Activated T-cell treated with anti-CD3 and anti-CD28 coated beads for 1 hour (primary cell): ENCODE data around the gene FERMT3.
"Not testable (repeated sequence)": the region's sequence is repeated elsewhere in the genome, so short reads cannot be mapped to it uniquely, and the experiment has no call there.

Experiments
- DNase-seq: peaks from one replicate; pipeline ENCODE4 v3.0.0-alpha.2; 2020; ENCODE audit warnings: low read depth

FERMT3 gene

DNA sequence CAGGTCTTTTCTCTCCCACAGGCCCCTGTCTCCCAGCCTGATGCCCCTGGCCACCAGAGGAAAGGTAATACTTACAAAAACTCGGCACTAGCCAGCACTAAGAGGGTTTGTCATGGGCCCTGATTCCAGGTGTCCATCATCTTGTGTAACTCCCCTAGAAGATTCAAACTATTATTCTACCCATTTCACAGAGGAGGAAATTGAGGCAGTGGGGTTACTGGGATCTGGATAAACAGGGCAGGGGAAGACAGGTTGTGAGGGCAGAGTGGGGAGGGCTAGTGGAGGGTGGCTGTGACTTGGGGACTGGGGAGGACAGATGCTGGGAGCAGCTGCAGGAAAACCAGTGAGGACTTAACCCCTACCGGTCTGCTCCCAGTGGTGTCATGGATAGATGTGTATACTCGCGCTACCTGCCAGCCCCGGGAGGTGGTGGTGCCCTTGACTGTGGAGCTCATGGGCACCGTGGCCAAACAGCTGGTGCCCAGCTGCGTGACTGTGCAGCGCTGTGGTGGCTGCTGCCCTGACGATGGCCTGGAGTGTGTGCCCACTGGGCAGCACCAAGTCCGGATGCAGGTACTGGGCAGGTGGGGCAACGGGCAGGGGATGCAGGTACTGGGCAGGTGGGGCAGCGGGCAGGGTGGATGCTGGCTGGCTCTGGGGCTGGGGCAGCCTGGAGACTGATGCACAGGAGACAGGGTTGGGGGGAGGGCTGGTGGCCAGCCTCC, 29.1 kb downstream of the FERMT3 start:
- no peak for DNase-seq

DNA sequence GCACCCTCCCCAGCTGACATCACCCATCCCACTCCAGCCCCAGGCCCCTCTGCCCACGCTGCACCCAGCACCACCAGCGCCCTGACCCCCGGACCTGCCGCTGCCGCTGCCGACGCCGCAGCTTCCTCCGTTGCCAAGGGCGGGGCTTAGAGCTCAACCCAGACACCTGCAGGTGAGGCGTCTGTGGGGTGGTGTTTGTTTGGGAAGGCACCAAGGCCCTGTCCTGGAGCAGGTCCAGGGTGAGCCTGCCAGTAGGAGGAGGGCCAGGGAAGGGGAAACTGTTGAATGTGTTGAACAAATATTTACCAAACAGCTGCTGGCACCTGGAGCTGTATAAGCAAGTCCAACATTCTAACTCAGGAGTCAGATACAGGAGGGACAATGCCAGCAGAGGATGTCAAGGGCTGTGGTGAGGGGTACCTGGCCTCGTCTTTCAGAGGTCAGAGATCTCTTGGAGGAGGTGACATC, 31.0 kb downstream of the FERMT3 start:
- no peak for DNase-seq

DNA sequence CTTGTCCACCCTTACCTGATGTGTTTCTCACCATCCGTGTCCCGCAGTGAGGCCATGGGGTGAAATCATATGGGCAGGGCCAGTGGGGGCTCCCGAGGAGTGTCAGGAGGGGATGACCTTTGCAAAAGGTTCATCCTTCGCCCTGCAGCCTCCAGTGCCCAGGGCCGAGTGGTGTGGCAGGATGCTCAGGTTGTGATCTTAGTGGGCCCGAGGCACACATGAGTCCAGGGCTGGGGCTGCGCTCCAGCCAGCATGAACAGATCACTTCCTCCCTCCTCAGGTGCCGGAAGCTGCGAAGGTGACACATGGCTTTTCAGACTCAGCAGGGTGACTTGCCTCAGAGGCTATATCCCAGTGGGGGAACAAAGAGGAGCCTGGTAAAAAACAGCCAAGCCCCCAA, 31.6 kb downstream of the FERMT3 start:
- no peak for DNase-seq

DNA sequence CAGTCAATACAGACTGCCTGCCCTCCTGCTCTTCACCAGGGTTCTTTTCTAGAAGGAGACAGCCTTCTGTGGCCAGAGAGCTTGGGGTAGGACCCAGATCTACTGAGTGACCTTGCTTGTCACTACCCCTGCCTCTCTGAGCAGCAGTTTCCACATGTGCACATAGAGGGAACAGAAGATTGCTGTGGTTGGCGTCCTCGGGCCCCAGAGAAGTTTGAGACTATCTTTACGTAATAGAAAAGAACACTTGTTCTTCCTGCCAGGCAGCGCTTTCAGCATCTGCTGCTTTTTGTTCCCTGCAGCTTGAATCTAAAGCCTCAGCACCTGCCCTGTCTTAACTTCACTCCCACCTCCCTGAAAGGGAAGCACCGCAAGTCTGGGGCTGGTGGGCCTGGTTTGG, 32.5 kb downstream of the FERMT3 start:
- DNase-seq: no peak

DNA sequence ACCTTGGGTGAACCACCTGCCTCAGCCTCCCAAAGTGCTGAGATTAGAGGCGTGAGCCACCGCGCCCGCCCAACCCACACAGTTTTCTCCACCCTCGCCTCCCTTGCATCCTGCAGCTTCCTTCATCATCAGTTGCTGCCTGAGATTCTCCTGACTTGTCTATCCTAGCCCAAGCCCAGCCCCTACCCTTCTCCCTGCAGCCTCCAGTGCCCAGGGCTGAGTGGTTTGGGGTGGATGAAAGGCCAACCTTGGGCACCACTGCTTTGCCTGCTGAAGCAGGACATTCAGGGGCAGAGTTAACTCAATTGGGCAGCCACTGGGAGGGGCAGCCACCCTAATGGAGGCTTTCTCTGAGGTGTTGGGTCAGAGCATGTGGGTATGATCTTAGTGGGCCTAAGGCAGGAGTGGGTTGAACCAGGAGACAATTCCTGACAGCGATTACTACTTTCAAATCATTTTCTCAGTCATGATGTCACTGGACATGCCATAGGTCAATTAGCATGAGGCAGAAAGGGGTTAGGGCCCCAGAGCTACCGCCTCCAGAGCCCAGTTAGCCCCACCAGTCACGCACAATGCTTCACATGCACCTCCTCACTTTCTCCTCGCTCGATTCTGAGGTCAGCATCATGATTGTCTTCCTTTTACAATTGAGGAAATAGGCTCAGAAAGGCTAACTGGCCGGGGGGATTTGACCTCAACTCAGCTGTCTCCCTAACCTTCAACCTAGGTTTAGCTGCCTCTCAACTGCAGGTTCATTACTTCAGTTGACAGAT, 33.3 kb downstream of the FERMT3 start:
- DNase-seq: no peak

DNA sequence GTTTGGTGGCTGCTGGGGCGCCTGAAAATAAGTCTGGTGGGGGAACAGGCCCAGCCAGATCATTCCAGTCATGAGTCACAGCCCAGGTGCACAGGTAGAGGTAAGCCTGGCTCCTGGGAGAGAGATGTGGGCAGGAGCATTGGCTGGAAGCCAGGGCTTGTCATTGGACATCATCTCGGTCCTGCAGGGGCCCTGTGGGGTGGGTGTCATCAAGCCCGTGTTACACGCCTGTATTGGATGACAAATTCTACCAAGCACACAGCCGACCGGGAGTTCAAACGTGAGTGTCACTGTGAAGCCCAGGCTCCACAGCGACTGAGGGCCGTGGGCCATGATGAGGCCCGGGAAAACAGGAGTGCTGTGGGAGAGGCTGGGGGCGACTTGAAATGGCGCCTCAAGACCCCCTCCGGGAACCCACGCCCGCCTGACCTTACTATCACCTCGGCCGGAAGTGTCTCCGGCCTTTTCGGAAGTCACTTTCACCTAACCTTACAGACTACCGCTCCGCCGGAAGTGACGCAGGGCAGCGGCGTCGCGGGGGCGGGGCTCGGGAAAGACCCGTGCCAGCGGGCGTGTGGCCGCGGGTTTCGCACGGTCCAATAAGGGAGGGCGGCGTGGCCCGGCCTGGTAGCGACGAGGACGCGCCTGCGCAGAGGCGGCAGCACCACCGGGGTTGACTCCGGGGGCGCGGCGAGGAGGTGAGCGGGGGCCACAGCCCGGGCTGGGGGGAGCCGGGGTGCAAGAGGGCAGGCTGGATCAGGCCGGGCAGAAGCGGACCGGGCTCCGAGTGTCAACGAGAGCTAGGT, 34.1 kb downstream of the FERMT3 start, which contains the start of gene FKBP2:
Gene FKBP2 (plus strand): TSS at position 661 of the 806 bp plus-strand sequence. CDS start 1,293 bp downstream, outside the sequence.
- DNase-seq: peak; percentile 96

DNA sequence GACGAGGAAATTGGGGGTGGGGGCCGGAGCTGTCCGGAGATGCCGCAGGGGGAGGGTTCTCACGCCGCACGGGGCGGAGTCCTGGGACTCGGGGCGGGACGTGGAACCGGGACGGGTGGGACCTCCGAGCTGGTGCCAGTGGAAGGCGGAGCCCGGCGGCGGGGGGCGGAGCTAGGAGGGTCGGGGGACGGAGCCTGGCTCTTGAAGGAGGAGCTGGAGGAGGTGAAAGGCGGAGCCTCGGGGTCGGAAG, 34.6 kb downstream of the FERMT3 start:
- DNase-seq: peak; percentile 99

DNA sequence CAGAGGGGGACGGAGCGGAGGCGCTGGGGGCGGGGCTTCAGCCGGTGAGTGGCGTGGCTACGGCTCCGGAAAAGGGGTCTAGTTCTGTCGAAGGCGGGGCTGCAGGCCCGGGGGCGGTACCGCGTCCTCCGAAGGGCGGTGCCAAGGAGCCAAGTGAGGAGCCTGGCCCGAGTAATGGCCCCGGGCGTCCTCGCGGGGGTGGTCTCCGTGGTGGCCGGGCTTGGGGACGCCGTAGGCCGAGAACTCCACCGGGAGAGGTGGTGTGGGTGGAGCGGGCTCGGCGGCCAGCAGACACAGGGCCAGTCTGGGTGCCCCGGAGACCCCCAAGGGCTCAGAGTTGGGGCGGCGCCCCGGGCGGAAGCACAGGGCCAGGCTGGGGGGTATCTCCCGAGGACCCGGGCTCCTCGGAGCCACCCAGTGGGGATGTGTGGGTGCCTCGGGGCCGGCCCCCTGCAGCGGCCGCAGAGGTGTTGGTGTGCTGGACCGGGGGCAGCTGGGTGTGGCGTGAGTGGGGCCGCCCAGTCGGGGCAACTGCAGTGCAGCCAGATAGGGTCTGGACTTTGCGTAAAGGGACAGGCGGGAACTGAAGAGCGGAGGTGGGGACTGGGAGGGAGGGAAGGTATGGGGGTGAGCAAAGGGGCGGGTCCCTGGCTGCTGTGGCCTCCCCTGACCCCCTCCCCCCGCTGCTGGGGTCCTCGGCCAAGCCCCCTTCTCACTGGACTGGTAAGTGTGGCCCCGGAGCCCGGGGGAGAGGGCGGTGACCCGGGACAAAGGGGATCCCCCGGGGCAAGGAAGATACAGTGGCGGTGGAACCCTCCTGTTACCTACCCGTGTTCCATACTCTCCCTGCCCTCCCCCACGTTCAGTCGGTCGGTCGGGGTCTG, 35.2 kb downstream of the FERMT3 start:
- no peak for DNase-seq

DNA sequence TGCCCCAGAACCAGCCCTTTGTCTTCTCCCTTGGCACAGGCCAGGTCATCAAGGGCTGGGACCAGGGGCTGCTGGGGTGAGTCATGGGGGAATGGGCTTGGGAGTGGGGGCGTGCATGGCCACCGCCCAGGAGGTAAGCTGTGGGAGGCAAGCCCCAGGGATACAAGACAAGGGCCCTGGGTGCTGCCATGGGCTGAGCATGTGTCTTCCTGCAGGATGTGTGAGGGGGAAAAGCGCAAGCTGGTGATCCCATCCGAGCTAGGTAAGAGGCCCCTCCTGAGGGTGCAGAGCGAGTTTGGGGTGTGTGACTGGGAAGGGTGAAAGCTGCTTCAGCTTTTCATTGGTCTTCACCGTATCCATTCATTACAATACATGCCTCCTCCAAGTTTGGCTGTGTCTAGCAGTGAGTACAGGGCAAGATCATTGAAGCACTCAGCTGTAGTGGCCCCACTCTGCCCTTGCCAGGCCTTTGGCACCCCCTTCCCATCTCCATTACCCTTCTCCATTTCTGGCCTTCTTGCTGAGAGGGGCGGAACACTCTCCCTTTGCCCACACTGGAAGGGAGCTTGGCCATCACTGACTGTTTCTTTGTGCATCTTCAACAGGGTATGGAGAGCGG, 36.8 kb downstream of the FERMT3 start:
- no peak for DNase-seq

DNA sequence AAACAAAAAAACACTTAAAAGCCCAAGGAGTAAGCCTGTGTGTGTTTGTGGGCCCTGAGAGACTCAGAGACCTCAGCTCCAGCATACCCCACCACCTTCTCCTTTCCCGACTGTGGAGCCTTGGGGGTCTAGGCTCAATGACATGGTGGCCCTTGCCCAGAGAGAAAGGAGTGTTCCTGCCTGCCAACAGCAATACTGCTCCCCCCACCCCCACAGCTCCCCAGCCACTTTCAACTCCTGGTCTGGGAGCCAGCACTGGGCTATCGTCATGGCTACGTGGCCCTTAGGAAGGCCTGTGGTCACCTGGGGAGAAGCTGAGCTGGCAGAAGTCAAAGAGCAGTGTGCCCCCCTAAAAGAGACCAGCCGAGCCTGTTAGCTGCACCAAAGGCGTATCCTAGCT, 37.6 kb downstream of the FERMT3 start:
- DNase-seq: no peak

DNA sequence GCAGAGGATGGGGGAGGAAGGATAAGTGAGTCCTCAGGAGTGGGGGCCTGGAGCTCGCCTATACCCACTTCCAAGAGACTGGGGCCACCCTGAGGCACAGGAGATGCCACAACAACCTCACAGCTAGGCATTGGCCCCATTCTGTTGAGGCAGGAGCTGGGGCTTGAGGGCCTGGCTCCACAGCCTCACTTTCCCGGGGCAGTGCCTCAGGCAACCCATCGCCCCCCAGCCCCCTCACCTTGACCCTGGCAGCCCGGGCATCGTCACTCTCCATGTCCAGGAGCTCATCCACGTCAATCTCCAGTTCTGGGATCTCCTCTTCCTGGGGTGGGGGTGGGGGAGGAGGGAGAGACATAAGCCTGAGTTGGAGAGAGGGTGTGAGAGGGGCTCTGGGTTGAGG, 38.4 kb downstream of the FERMT3 start:
- no peak for DNase-seq

DNA sequence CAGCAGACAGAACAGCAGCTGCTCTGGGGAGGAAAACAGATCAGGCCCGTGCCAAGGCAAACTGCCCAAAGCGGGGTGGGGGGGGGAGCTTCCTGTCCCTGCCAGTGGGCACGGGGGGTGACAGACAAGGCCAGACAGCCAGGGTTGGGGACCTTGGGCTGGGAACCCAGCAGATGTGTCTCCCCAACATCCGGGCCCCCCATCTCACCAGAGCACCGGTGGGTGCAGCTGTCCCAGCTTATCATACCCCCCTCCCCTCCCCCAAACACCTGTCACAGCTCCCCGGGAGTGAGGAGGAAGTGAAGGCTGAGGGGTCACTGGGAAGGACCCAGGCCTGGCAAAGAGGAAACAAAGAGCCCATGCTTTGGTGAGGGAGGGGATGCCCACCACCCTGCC, 38.9 kb downstream of the FERMT3 start:
- peak; percentile 51 for DNase-seq

DNA sequence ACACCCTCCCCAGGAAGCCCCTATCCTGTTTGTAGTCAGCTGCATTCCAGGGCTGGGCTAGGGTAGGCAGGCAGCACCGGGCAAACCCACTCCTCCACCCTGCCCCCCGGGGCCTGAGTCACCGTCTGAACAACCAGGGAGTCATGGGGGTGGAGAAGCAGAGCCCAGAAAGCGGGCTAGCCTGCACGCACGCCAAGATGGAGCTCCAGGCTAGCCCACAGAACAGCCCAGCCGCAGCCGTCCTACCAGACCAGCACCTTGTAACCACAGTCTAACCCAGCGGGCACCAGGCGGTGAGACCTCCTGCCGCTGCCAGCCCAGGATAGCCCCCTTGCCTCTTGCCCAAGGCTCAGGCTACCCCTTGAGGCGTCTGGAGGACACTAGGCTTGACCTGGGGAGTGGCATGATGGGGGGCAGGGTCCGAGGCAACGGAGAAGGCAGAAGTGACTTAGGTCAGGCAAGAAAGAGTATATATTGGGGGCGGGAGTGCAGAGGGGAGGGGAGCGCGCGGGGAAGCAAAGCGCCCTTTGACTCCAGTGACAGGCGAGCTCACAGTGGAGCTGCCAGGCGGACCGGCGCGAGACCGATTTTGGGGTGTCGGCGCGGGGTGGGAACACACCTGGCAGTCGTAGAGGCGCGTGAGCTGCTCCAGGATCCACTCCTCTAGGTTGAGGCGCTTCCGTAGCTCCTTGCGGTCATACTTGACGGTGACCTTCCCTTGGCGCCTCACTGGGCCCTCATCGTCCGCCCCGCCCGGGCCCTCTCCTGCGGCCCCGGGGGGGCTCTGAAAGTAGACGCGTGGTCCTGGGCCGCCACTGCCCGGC, 39.5 kb downstream of the FERMT3 start:
- DNase-seq: peak; percentile 53

DNA sequence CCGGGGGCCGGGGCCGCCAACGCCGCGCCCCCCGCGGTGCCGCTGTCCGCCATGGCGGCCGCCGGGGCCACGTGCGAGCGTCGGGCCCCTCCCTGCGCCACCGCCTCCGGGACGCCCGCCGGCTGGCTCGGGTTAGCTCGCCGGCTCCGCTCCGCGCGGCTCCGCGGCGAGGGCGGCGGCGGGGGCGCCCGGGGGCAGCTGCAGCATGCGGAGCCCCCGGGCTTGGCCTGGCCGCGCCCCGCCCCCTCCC, 40.0 kb downstream of the FERMT3 start:
- DNase-seq: not testable (repeated sequence)

DNA sequence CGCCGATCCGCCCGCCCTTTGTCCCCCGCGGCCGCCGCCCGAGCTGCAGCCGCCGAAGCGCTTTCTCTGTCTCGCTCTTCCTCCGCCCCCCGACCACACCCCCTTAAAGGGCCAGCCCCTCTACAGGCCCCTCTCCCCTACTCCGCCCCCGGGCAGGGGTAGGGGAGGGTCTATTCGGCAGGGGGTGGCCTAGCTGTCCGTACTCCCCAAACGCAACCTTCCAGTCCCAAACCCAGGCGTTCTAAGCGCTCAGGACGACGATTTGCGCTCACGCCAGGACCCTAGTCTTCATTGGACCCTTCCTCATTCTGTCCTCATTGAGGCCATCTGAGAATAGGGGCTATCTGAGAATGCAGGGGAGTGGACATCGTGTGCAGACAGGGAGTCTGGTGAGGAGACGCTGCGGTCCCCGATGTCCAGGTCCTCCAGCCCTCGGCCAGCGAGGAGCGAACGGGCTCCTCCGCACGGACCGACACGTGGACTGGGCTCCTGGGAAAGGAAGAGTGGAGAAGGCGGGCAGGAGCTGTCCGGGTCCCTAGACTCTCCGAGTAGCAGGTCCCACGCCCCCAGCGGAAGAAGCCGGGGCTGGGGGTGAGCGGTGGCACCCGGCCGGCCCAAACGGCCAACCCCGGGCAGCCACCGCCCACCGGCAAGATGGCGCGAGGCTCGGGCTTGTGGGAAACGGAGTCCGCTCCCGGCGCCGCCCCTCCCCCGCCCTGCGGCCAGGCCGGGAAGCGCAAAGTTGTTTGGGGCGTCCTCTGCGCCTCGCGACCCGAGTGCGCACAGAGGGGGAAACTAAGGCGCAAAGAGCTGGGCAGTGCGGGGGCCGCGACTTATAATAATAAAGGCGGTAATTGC, 40.6 kb downstream of the FERMT3 start, which contains the start of gene PPP1R14B:
Gene PPP1R14B (minus strand): TSS at position 73 of the 858 bp plus-strand sequence. CDS start 270 bp downstream, outside the sequence.
- DNase-seq: peak; percentile 74

DNA sequence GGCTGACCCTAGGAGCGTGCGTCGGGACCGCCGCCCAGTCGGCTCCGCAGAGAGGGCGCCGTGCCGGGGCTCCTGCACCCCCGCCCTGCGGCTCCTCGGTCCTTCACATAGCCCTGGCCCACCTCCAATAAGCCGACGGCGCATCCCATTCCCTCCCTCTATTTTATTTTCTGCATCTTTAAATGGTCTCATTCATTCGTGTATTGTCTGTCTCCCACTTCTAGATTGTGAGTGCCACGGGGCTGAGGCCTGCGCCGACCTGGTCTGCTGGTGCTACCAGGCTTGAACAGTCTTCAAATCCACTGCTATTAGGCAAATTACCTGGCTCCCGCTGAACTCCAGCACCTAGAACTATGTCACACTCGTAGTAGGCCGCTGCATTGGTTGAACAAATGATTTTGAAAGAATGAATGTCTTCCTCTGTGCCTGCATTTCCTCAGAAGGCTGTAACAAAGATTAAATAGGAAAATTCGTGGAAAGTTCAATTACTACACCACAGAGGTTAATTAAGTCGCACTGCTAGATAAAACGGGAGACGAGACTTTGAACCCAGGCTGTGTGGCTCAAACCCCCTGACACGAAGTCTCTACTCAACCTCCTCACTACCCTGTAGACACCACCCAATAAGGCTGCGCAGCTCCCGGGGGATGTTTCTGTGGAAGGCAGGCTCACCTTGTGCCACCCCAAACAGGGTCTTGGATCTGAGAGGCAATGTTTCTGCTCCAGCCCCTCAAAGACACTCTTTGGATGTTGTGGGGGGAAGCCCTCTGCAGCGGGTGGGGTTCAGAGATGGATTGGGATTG, 41.4 kb downstream of the FERMT3 start:
- no peak for DNase-seq

DNA sequence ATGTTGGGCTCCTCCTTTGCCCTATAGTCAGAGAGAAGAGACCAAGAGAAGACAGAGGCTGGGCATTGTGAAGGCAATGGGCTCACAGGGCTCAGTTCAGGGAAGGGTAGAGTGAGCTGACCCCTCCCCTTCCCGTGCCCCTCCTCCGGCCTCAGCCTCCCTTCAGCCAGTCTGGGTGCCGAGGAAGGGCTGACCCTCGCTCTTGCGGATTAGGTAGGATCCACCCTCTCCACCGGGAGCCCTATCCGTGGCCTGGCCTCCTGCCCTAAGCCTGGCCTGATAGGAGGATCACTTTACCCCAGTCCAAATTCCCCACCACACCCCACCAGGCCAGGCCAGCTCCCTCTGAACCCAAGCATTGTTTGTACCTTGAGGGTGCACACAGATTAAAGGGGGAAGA, 42.1 kb downstream of the FERMT3 start:
- no peak for DNase-seq

DNA sequence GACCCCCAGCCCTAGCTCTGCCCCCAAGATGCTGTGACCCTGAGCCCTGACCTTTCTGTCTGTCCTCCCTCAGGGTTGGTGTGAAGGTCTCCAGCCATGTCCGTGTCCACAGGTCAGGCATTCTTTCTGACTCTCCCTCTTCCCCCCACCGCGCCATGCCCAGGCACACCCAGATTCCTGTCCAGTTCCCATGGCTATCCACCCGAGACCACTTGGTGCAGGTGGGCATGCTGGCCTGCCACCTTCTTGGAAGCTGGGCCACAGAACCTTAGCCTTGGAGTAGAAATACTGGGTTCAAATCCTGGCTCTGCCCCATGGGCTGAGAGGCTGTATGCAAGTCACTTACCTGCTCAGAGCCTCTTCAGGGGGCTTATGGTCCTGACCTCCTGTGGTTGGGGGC, 42.5 kb downstream of the FERMT3 start:
- DNase-seq: no peak
